GM21825 (cell line): Measurements from ENCODE around the gene SLCO3A1.

Source experiments
- ATAC-seq: cut with Tn5 transposase; IDR thresholded peaks from one replicate; pipeline ENCODE4 v1.9.1; 2021; ENCODE audit warnings: mild to moderate bottlenecking, moderate library complexity; ENCODE audit not compliant: unreplicated experiment

Gene SLCO3A1

DNA sequence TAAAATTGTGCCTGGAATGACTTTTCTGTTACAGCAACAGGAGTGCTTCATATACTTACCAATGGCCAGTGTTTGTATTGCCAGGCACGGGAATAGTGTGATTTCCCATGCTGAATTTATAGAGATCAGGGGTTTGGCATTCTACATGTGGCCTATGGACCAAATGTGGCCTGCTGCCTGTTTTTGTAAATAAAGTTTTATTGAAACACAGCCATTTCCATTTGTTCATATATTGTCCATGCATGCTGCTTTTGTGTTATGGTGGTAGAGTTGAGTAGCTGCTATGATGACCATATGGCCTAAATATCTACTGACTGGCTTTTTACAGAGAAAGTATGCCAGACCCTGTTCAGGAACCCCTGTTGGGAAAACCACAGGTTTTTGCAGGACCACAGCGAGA lies 55.6 kb downstream of the SLCO3A1 start:
- no peak for ATAC-seq

DNA sequence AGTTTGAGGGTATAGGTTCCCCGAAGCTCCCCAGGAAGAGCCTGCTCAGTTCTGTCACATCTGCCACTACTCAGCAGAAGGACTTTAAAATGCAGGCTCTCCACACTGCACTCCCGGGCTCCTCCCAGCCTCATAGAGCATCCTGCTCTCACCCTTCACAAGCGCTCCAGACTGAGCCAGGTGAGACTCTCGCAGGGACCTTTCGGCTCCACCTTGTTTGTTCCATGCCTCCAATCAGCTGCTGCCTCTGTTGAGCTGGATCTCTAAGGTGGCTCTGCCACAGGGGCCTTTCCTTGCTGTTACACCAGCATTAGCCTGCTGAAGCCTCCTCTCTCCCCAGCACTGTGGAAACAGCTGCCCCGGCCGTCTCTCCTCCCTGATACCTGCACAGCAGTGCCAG lies 56.1 kb downstream of the SLCO3A1 start:
- ATAC-seq = no peak

DNA sequence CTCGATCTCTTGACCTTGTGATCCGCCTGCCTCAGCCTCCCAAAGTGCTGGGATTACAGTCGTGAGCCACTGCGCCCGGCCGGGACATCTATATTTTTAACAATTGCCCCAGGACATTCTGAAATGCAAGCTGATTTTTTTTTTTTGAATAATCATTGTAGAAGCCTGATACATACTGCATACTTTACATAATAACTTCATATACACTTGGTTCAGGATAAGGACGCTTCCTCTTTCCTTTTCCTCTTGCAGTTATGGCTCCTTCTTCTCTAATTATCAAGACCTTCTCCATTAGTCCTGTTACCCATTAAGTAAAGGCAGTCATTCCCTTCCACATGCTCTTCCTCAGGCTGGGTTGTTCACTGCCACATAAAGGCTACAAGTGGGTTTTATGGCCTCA lies 58.3 kb downstream of the SLCO3A1 start:
- no peak for ATAC-seq

DNA sequence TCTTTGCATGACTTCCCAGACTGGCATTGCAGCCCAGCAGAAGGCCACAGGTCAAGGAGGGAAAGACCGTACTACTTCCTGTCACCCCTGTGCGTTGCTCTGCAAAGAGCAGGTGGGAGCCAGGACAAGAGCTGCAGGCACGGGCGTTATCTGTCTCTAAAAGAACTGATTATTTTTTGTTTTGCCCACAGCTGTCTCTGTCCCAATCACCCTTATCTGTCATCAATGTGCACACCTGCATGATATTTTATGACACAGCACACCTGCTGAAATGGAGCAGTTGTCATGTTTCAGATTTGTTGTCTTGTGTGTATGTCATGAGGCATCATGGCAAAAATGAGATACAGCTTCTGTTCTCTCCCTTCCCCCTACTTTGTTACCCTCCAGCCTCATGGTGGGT lies 58.8 kb downstream of the SLCO3A1 start:
- no peak for ATAC-seq

DNA sequence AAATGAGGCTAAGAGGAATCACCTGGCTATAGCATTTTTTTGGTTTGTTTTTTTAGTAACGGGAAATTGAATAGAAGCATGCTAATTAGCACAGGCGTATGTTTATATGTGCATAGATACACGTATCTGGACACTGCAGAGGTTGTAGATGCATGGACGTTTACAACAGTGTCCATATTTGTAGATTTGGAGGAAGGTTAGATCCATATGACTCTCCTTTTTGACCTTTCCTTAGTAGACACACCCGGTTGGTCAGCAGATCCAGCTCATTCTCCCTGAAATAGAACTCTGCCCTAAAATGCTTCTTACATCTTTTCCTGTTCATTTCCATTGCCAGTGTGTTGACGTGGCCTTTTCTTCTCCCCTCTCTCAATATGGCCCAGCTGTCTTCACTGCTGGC lies 60.1 kb downstream of the SLCO3A1 start:
- no peak for ATAC-seq

DNA sequence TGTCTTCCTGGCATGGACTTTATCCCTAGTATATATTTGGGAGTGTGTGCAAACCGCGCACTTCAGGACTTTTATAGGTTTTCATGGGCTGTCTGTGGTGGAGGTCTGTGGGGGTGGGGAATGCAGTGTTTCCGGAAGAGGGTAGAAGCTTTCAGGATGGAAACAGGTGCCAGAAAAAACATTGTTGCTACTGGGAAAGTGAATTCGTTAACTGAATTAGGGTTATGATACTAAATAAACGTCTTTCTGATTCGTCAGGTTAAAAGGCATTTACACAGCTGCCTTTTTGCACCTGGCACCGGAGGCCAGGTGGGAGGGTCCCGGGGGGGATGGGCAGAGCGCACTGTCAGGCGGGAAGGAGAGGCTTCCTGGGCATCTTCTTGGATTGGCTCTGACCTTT lies 62.1 kb downstream of the SLCO3A1 start:
- no peak for ATAC-seq

DNA sequence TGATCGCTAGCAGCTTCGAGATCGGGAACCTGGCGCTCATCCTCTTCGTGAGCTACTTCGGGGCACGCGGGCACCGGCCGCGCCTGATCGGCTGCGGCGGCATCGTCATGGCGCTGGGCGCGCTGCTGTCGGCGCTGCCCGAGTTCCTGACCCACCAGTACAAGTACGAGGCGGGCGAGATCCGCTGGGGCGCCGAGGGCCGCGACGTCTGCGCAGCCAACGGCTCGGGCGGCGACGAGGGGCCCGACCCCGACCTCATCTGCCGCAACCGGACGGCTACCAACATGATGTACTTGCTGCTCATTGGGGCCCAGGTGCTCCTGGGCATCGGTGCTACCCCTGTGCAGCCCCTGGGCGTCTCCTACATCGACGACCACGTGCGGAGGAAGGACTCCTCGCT lies 62.5 kb downstream of the SLCO3A1 start:
- ATAC-seq = no peak

DNA sequence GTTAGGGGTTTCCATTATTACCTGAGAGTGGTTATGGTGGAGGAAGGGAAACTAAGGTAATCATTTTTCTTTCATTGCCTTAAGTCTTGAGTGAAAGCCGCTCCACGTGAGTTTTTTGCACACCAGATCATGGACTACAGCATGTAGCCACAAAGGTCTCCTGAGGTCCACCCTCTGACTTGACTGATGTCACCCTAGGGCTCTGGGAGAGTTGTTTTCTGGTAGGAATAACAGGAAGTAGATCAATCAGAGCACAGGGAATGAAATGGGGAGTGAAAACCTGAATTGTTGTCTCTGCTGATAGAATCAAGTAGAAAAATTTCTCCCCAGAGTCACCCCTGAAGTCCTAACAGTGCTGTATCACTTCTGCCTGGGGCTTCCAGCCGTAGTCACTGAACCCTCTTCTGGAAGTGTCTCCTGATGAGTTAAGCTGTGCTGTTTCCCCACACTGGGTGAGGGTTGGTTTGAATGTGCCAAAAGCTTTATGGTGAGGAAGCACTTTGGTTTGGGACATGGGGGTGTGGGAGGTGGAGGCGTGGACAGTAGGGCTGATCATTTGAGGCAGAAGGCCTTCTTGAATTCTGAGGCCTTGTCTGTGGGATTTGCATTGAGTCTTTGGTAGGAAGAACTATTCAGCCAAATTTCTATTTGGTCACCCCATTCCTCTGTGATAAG lies 64.3 kb downstream of the SLCO3A1 start:
- ATAC-seq = no peak

DNA sequence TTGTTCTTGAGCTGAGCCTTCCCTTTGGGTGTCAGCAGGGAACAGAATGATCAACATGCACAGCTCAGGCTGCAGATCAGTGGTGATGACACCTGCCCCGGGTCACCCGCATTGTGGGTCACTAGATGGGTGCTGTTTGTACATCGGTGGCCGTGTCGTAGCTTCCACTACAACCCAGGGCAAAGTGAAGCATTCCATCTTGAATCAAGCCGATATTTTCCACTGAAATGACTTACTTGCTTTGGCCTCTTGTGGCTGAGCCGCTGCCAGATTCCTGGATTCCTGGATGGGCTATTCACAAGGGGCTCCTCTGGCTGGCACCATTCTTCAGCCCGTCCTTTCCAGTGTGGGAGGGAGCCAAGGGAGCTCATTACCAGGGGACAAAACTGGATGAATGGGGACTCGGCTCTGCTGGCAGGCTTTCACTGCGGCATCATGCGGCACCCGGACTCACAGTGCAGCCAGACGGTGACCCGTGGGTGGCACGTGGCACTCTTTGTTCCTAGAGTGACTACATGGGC lies 65.6 kb downstream of the SLCO3A1 start:
- no peak for ATAC-seq

DNA sequence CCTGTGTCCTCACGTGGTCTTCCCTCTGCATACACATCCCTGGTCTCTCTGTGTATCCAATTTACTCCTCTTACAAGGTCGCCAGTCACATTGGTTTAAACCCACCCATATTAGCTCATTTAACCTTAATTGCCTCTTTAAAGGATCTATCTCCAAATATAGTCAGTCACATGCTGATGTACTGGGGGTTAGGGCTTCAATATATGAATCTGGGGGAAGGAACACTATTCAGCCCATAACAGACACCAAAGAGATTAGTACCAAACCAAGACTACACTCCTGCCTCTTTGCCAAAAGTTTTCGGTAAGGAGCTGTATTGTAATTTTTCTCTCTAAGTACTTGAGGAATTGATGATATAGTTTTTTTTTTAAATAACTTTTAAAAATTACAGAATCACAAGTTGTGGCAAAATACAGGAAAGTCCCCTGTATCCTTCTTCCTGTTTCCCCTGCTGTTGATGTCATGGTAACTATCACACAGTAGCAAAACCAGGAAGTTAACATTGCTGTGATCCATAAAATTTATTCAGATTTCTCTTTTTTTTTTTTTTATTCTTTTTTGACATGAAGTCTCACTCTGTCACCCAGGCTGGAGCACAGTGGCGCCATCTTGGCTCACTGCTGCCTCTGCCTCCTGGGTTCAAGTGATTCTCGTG lies 67.8 kb downstream of the SLCO3A1 start:
- no peak for ATAC-seq

DNA sequence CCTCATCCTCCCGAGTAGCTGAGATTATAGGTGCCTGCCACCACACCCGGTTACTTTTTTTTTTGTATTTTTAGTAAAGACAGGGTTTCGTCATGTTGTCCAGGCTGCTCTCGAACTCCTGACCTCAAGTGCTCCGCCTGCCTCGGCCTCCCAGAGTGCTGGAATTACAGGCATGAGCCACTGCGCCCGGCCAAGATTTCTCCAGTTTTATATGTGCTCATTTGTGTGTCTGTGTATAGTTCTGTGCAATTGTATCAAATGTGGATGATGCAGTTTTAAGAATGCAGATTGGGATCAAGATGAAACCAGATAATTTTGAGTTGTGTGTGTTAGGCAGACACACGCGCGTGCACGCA lies 68.3 kb downstream of the SLCO3A1 start:
- no peak for ATAC-seq

DNA sequence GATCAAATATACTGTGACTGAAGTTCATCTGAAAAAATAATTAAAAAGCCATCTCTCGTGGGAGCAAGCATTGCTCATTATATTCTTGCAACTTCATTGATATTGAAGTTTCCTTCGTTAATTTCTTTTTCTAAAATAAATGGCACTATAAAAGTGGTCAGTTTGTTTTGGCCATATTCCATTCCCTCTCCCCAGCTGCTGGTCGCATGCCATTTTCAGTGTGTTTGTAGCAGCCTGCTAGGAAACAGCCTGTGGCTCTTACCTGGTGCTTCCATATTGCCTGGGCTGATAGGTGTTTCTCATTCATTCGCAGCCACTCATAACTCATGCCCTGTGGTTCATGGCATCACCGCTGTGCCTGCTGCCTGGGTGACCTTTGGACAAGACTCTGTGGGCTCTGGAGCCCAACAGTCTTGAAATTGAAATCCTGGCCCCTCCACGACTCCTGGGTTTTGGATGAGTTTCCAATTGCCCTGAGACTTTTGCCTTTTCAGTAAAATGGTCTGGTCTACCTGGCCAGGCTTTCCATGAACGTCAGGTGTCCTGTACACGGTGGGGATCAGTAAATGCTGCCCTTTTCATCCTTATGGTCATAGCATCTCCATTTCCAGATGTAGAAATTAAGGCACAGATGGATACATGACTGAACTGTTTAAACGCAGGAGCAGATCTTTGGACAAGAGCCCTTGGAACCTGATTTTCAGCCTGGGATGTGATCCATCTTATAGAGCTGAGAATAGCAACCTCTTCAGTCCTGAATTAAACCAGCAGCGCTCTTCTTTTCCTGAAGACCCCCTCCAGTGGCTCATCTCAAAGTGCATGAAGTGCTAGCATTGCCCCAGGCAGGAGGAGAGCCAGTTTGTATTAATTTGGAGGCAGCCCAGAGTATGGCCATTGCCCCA lies 69.4 kb downstream of the SLCO3A1 start:
- ATAC-seq = no peak

DNA sequence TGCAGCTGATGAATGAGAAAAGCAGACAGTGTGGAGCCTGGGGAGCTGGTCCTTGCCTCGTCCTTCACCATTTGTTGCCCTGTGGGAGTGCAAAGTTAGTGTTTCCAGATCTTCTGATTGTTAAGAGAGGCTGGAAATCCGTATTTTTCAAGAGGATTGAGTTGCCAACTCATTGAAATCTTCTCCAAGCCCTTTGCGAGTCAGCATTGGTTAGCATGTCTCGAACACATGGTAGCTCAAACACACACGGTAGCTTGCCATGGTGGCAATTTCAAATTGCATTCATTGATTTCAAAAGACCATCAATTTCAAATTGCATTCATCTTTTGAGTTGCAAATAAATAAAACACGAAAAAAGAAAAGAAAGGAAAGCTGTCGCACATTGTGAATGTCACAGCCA lies 70.7 kb downstream of the SLCO3A1 start:
- no peak for ATAC-seq

DNA sequence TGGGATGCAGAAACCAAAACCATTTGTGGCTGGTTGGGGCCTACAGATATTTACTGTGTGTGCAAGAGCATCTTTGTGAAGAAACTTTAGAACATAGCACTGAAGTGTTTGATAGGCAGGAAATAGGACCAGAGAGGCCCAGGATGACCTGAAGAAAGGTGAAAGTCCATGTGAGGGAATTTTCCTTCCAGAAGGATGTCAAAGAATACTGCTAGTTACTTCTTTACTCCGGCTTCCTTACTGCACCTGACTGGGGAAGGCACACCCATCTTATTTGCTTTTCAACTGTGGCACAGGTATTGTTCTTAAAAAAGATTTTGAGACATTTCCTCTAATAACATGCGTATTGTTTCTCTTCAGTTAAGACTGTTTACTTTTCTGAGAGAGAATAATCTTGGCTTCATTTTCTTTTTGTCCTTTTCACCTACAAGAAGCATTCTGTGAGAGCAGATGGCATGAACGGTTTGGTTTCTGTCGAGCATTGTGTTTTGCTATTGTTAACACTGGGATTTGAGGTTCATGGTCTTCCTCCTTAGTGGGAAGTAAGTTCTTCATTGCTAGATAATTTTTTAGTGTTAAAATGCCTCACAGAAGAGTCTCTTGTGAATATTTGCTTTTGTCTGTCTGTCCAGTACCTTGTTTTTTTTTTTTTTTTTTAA lies 71.5 kb downstream of the SLCO3A1 start:
- no peak for ATAC-seq

DNA sequence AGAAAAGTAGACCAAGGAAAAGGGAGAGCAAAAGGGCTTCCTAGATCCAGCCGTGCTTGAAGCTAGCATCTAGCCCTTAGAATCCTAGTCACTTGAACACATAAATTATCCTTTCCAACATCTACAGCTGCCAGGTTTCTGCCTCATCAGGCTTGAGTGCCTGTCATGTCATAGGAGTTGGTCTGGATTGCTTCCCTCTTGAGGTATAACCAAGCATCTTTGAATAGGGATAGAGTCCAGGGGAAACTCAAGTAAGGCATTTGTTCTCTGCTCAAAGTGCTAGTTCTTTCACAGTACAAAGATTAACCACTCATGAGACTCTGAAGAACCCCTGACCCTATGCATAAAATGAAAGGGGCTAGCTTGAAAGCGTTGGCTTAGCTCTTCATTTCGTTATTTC lies 72.3 kb downstream of the SLCO3A1 start:
- no peak for ATAC-seq

DNA sequence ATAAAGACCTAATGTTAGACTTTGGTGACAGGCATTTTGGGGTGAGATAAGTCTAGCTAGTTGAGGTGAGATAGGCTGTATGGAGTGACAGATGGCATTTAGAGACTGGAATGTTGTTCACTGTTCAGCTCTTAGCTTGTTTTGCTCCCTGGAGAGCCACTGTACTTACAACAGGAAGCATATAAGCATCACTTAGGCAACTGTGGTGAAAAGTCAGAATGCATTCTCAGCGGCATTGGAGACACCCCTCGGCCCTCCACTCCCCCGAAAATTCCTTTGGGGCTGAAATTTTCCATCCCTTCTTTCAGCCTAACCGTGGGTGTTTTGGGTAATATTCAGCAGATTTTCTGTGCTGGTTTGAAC lies 73.4 kb downstream of the SLCO3A1 start:
- ATAC-seq = no peak

DNA sequence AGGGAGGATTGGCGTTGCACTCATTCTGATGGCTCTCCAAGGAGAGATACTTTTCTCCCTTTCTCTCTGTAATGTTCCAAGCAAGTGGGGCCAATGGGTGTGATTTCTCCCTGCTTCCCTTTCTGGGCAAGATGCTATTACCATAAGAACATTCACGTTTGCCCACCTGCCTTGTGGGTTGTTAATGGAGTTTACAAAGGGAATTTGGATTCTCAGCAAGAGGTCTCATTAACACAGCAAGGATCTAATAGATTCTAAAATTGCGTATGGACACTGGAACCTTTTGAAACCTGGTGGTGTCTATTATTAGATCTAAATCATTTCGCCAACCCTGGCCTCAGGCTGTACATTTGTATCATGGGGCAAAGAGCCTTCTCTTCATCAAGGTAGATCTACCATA lies 74.1 kb downstream of the SLCO3A1 start:
- ATAC-seq = no peak

DNA sequence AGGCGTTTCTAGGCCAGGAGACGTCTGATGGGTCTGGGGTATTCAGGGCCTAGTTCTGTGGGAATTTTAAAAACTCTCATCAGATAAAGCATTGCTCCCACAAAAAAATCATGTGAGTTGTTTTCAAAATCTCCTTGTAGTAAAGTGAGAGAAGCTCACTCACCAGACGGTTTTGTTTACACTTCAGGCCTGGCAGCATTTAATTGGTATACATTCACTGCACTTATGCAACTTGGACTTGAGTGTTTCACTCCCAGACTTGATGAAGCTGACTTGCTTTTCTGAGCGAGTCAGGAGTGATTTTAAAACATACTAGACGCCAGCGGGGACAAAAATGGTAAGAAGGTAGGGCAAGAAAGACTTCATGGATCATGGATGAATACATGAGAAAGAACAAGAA lies 75.2 kb downstream of the SLCO3A1 start:
- ATAC-seq = no peak

DNA sequence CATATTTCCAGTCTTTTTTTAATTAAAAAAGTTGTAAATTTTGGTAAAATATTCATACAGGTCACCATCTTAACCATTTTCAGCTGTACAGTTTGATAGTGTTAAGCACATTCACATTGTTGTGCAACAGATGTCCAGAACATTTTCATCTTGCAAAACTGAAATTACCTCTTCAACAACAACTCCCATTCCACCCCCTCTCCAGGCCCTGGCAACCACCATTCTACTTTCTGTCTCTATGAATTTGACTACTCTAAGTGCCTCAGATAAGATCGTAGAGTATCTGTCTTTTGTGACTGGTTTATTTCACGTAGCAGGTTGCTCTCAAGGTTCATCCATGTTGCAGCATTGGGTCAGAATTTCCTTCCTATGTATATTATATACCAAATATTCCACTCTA lies 76.0 kb downstream of the SLCO3A1 start:
- ATAC-seq = no peak

DNA sequence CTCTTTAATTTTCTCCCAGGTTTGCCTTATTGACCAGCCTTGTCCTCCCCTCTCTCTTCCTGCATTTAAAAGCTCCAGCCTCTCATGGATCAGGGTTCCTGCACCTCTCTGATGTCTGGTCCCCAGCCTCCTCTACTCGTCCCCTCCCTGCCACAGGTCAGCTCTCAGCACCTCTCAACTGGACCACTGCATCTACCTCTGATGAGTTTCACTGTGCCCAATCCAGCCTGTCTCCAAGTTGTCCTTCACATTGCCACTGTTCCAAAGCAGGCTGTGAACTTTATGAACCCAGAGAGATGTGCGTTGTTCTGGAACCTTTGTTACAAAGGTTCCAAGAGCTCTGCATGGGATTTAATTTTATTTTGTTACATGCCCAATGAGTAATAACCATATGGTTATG lies 76.6 kb downstream of the SLCO3A1 start:
- no peak for ATAC-seq

DNA sequence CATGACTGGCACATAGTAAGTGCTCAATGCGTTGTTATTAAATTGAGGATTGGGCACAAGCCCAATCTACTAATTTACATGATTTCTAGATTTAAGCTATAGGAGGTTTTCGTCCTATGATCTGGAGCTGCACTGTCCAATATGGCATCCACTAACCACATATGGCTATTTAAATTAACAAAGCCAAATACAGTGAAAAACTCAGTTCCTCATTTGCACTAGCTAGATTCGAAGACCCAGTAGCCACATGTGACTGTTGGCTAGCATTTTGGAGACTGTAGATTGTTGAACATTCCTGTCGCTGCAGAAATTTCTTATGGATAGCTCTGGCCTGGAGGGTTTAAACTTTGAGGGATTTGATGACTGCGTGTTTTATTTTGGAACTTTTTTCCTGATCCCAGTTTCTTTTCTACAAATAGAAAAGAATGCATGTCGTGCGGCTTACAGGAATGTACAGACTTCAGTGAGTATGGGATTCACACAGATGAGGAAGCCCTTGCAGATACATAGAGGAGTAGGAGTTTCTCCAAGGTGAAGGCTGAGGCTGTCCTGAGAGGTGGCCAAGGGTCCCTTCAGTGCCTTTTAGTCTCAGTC lies 82.8 kb downstream of the SLCO3A1 start:
- ATAC-seq = no peak
